Measurements from ENCODE around the gene PATJ. TPM values are rescaled to one million over a fixed set of nuclear protein-coding genes. Genes with fewer than 3 reads are reported as not detected.

PATJ gene
- total and polyA plus RNA-seq, 2 donors (not counting 3 experiments of a cell fraction or from before 2014, with no cell fraction given) = 1.1 to 3.0 TPM

DNA sequence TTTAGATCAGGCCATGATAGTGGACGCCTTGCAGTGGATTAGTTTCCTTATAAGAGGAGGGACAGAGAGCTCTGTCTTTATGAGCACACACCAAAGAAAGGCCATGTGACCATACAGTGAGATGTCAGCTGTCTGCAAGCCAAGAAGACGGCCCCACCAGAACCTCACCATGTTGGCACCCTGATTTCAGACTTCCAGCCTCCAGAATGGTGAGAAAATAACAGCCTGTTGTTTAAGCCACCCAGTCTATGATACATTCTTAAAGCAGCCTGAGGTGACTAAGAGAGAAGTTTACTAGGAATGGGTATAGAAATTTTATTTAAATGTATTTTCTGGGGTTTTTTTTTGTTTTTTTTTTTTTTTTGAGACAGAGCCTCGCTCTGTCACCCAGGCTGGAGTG lies 481.9 kb downstream of the PATJ start:
- Histone ChIP-seq H3K4me3 (replicated peaks in 1 of 3; ENCODE audit: insufficient read depth in 1 of 3, low read depth in 1 of 3, low read length in 3 of 3) (no peak overlapping the region), H3K27ac (ENCODE audit: insufficient read depth, low read depth, low read length) (no peak overlapping the region), H3K79me2 (ENCODE audit: control insufficient read depth, insufficient read depth, low read length) (no peaks in the 10 kb centered on the region), H4K20me1 (replicated peaks; ENCODE audit: control insufficient read depth, extremely low read depth, insufficient read depth, low read length) (no peaks in the 10 kb centered on the region), H3K9me1 (replicated peaks; ENCODE audit: control insufficient read depth, extremely low read depth, insufficient read depth, low read length) (no peaks in the 10 kb centered on the region), H2AFZ (ENCODE audit: low read depth, low read length) (no peak overlapping the region), H3K4me2 (ENCODE audit: insufficient read depth, low read length) (no peak overlapping the region), H3K9ac (replicated peaks; ENCODE audit: extremely low read depth, insufficient read depth, low read length) (no peak overlapping the region), H3K36me3 (ENCODE audit: control insufficient read depth in 2 of 2, extremely low read depth in 1 of 2, insufficient read depth in 2 of 2, low read length in 2 of 2) (no peaks in the 10 kb centered on the region), H3K9me3 (replicated peaks; ENCODE audit: control insufficient read depth, insufficient read depth, low read length) (no peaks in the 10 kb centered on the region), H3K4me1 (ENCODE audit: control insufficient read depth, extremely low read depth, insufficient read depth, low read length) (no peaks in the 10 kb centered on the region), H3K27me3 (ENCODE audit: control insufficient read depth in 2 of 2, insufficient read depth in 2 of 2, low read length in 2 of 2) (no peaks in the 10 kb centered on the region)
- ChIA-PET CTCF (no interaction called here), POLR2A (no interaction called here)
- no peak for DNase-seq (ENCODE audit: low read depth, low spot score)
- no peak for FAIRE-seq
- intact Hi-C loops (cut with micrococcal nuclease) = no loop called here
- no TSS peak for BruUV-seq (replicated peaks)
- no peak for TF ChIP-seq JUN (IDR thresholded peaks at IDR 0.05; ENCODE audit: borderline replicate concordance, insufficient read depth, insufficient read length, low read depth)
- TF ChIP-seq, protein P1, sequence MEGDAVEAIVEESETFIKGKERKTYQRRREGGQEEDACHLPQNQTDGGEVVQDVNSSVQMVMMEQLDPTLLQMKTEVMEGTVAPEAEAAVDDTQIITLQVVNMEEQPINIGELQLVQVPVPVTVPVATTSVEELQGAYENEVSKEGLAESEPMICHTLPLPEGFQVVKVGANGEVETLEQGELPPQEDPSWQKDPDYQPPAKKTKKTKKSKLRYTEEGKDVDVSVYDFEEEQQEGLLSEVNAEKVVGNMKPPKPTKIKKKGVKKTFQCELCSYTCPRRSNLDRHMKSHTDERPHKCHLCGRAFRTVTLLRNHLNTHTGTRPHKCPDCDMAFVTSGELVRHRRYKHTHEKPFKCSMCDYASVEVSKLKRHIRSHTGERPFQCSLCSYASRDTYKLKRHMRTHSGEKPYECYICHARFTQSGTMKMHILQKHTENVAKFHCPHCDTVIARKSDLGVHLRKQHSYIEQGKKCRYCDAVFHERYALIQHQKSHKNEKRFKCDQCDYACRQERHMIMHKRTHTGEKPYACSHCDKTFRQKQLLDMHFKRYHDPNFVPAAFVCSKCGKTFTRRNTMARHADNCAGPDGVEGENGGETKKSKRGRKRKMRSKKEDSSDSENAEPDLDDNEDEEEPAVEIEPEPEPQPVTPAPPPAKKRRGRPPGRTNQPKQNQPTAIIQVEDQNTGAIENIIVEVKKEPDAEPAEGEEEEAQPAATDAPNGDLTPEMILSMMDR (IDR thresholded peaks at IDR 0.05; ENCODE audit: extremely low read depth in 1 of 2, insufficient read depth in 1 of 2, low read depth in 1 of 2, low read length in 2 of 2) = no peak
- dilution Hi-C loops (cut with MboI; ENCODE audit: extremely low pct_ligation_motif_present, low sequenced_read_pairs) = no loop called here

DNA sequence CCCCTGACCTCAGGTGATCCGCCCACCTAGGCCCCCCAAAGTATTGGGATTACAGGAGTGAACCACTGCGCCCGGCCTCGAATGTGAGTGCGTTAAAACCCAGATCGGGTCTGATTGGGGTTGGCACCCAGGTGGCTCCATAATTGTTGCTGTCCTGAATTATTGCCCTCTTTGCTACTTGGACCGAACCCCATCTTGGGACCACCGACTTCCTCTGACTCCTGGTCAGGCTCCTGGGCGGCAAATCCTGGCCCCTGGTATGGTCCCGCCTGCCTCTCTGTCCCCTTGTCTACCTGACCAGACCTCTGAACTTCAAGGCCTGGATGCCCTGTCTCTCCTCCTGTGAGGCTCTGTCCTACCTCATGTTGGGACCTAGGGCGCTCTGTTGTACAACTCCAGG lies 485.2 kb downstream of the PATJ start:
- Histone ChIP-seq H3K9me3 (replicated peaks; ENCODE audit: control insufficient read depth, insufficient read depth, low read length) (no peaks in the 10 kb centered on the region), H3K9me1 (replicated peaks; ENCODE audit: control insufficient read depth, extremely low read depth, insufficient read depth, low read length) (no peaks in the 10 kb centered on the region), H3K79me2 (ENCODE audit: control insufficient read depth, insufficient read depth, low read length) (no peaks in the 10 kb centered on the region), H3K4me1 (ENCODE audit: control insufficient read depth, extremely low read depth, insufficient read depth, low read length) (no peaks in the 10 kb centered on the region), H3K4me3 (replicated peaks in 1 of 3; ENCODE audit: insufficient read depth in 1 of 3, low read depth in 1 of 3, low read length in 3 of 3) (no peak overlapping the region), H3K27ac (ENCODE audit: insufficient read depth, low read depth, low read length) (no peak overlapping the region), H3K36me3 (ENCODE audit: control insufficient read depth in 2 of 2, extremely low read depth in 1 of 2, insufficient read depth in 2 of 2, low read length in 2 of 2) (no peaks in the 10 kb centered on the region), H4K20me1 (replicated peaks; ENCODE audit: control insufficient read depth, extremely low read depth, insufficient read depth, low read length) (no peaks in the 10 kb centered on the region), H2AFZ (ENCODE audit: low read depth, low read length) (no peak overlapping the region), H3K4me2 (ENCODE audit: insufficient read depth, low read length) (no peak overlapping the region), H3K27me3 (ENCODE audit: control insufficient read depth in 2 of 2, insufficient read depth in 2 of 2, low read length in 2 of 2) (no peaks in the 10 kb centered on the region), H3K9ac (replicated peaks; ENCODE audit: extremely low read depth, insufficient read depth, low read length) (no peak overlapping the region)
- FAIRE-seq (no peak), DNase-seq (ENCODE audit: low read depth, low spot score) (no peak)
- ChIA-PET CTCF (no interaction called here), POLR2A (no interaction called here)
- dilution Hi-C loops (cut with MboI; ENCODE audit: extremely low pct_ligation_motif_present, low sequenced_read_pairs) = no loop called here
- no TSS peak for BruUV-seq (replicated peaks)
- TF ChIP-seq JUN (IDR thresholded peaks at IDR 0.05; ENCODE audit: borderline replicate concordance, insufficient read depth, insufficient read length, low read depth) (no peak), POLR2AphosphoS5 (IDR thresholded peaks at IDR 0.05; ENCODE audit: insufficient read depth, low read depth, low read length) (no peak), EZH2 (IDR thresholded peaks at IDR 0.05; ENCODE audit: borderline replicate concordance, low read depth, low read length, severe bottlenecking) (no peak), MYC (IDR thresholded peaks at IDR 0.05; ENCODE audit: low read depth, low read length) (no peak), GATA2 (IDR thresholded peaks at IDR 0.05; ENCODE audit: insufficient read depth, insufficient read length, low read depth, low read length) (no peak)
- TF ChIP-seq, protein P1 (IDR thresholded peaks at IDR 0.05; ENCODE audit: extremely low read depth in 1 of 2, insufficient read depth in 1 of 2, low read depth in 1 of 2, low read length in 2 of 2) = no peak
- intact Hi-C loops (cut with micrococcal nuclease) = no loop called here

Data from endothelial cell of umbilical vein (primary cell).